Heart left ventricle (tissue), 13 donors: ENCODE data around the gene LSAMP.

ENCODE experiments used
- POLR2A ChIP-seq, 2 donors: fragments of 450-650 bp; IDR thresholded peaks; one replicate each; pipeline ENCODE4 v1.6.1; 2017; ENCODE audit warnings: antibody characterized with exemption in 2 of 2, mild to moderate bottlenecking in 2 of 2, moderate library complexity in 2 of 2
- TF ChIP-seq, protein P1 (sequence below), 12 donors: fragments of 200-600 bp; sonication (generic) in 4 of 12; IDR thresholded peaks; one replicate each; pipeline versions ENCODE4 v1.5.0 to v1.8.0; 2018 to 2022; ENCODE audit warnings: antibody characterized with exemption in 12 of 12, mild to moderate bottlenecking in 5 of 12
- donor health status: ischemic (EF 13 %, LVEDD 7.1; RV severe dilation, severe dysfunction).
- donor health status: DM: no; HTN: yes; CAD: no.
- donor health status: DM: no; HTN: no; CAD: no.
- donor health status: ischemic (EF 25% LVEDD 6.9; RV normal size, moderate dysfunction).
- donor health status: ischemic (EF 25% LVEDD 5.7; RV mildly dilated, moderate dysfunction).
- donor health status: ischemic (EF 35%, LVEDD 5.7; RV mildly dilated, moderate dysfunction).
- donor health status: nonischemic (EF 11% LVEDD 7.7; RV severe dilation, severe dysfunction).
- donor health status: DM: yes; HTN: yes; CAD: no.
- donor health status: PGD.
- donor health status: ischemic (EF 29% LVEDD 5.4; RV normal size, mild dysfunction).
- donor health status: nonischemic (EF 23%, LVEDD 6.1; RV moderate dilation, normal function).

- TF ChIP-seq, protein P1, sequence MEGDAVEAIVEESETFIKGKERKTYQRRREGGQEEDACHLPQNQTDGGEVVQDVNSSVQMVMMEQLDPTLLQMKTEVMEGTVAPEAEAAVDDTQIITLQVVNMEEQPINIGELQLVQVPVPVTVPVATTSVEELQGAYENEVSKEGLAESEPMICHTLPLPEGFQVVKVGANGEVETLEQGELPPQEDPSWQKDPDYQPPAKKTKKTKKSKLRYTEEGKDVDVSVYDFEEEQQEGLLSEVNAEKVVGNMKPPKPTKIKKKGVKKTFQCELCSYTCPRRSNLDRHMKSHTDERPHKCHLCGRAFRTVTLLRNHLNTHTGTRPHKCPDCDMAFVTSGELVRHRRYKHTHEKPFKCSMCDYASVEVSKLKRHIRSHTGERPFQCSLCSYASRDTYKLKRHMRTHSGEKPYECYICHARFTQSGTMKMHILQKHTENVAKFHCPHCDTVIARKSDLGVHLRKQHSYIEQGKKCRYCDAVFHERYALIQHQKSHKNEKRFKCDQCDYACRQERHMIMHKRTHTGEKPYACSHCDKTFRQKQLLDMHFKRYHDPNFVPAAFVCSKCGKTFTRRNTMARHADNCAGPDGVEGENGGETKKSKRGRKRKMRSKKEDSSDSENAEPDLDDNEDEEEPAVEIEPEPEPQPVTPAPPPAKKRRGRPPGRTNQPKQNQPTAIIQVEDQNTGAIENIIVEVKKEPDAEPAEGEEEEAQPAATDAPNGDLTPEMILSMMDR (IDR thresholded peaks at IDR 0.05) = no peak
- no peak for TF ChIP-seq POLR2A (IDR thresholded peaks at IDR 0.05)
These were observed 19.3 kb downstream of the LSAMP start for GRCh38 chr3:116426036-116426435.
